Natural killer cell treated with Interleukin-12 subunit alpha and Interleukin-12 subunit beta and Interleukin-15 and Interleukin-18, amount 100 ng/mL, for 72 hours (primary cell): ENCODE data around the gene DOCK4. TPM values are rescaled to one million over a fixed set of nuclear protein-coding genes. Genes with fewer than 3 reads are reported as not detected.
A peak's percentile ranks its signal among the peaks of the same experiment; 100 is the strongest.

ENCODE experiments used
- ATAC-seq, 2 donors: fragments of 150-1000 bp; cut with Tn5 transposase in 1 of 2; sonication (Bioruptor Pico), chemical (Tn5 transposase) in 1 of 2; 2 replicates each; pipeline ENCODE4 v1.10.0; 2021
- DNase-seq: peaks from one replicate; pipeline ENCODE4 v3.0.0; 2022; ENCODE audit warnings: low spot score
- H3K27ac Mint-ChIP-seq, 2 donors: 1 replicate in 1 of 2; 2 replicates in 1 of 2; pipeline ENCODE4 v1.8.0; 2022; ENCODE audit warnings: mixed read lengths in 2 of 2, mild to moderate bottlenecking in 1 of 2, moderate library complexity in 1 of 2
- H3K27me3 Mint-ChIP-seq, 2 donors: 1 replicate in 1 of 2; 2 replicates in 1 of 2; pipeline ENCODE4 v1.8.0; 2022; ENCODE audit warnings: mixed read lengths in 2 of 2
- H3K36me3 Mint-ChIP-seq: one replicate; pipeline ENCODE4 v1.8.0; 2022; ENCODE audit warnings: mixed read lengths
- H3K4me1 Mint-ChIP-seq, 2 donors: 1 replicate in 1 of 2; 2 replicates in 1 of 2; pipeline ENCODE4 v1.8.0; 2022; ENCODE audit warnings: low read depth in 2 of 2, mixed read lengths in 2 of 2, mild to moderate bottlenecking in 1 of 2
- H3K4me3 Mint-ChIP-seq: one replicate; pipeline ENCODE4 v1.8.0; 2022; ENCODE audit warnings: mixed read lengths
- H3K9me3 Mint-ChIP-seq: 2 replicates; pipeline ENCODE4 v1.8.0; 2022; ENCODE audit warnings: mixed read lengths
- total RNA-seq, 2 donors: library from RNA; stranded (reverse); gene quantifications; one replicate each; pipeline ENCODE4 v1.2.3, GENCODE V29; 2022

The DOCK4 gene
- total RNA-seq, 2 donors from 2014 or later: 1.8 to 3.3 TPM

DNA sequence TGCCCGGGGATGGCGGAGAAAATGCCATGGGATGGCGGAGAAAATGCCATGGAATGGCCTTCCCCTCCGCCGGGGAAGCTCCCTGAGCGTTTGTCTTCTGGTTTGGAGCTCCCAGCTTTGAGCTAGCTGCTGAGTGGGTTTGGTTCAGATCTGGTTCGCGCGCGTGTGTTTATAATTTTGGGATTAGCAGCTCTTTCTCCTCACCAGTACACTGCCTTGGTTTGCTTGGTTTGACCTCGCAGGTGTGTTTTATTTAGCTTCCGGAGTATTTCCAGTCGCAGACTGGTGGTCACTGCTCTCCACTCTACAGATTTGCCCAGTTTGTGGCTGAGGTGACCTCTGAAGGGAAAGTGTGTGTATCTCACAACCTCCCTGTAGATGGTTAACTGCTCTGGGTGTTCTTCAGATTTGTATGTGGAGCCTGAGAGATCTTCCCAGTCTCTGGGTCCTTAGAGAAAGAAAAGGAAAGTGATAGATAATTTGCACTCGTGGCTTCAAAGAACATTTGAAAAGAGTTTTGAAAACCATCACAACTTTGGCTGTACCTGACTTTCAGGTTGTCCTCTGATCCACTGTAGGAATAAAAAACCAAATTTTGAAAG, 893 bp upstream of the DOCK4 start:
- no peak for DNase-seq
- peak overlapping the region; percentile 94 for H3K4me3 Mint-ChIP-seq
- H3K27me3 Mint-ChIP-seq: peaks cover 20 to 34% of the 10 kb centered on the region in 2 donors
- H3K4me1 Mint-ChIP-seq: peaks cover 35 to 42% of the 10 kb centered on the region in 2 donors
- no peaks in the 10 kb centered on the region for H3K9me3 Mint-ChIP-seq
- no peaks in the 10 kb centered on the region for H3K36me3 Mint-ChIP-seq
- H3K27ac Mint-ChIP-seq: peak overlapping the region; percentile 70 to 96
- no peak for ATAC-seq

GRCh38 chr7:112205343-112206237, 609 bp downstream of the DOCK4 start:
- H3K36me3 Mint-ChIP-seq: no peaks in the 10 kb centered on the region
- peaks cover 34 to 49% of the 10 kb centered on the region in 2 donors for H3K27me3 Mint-ChIP-seq
- peaks cover 35 to 37% of the 10 kb centered on the region in 2 donors for H3K4me1 Mint-ChIP-seq
- peak overlapping the region; percentile 94 for H3K4me3 Mint-ChIP-seq
- ATAC-seq (peak; percentile 1 to 19), DNase-seq (no peak)
- H3K27ac Mint-ChIP-seq: peak overlapping the region in 1 of 2 donors; percentile 22
- H3K9me3 Mint-ChIP-seq: no peaks in the 10 kb centered on the region

GRCh38 chr7:112204499-112205342, 1.5 kb downstream of the DOCK4 start:
- H3K36me3 Mint-ChIP-seq: no peaks in the 10 kb centered on the region
- H3K9me3 Mint-ChIP-seq: no peaks in the 10 kb centered on the region
- ATAC-seq (no peak), DNase-seq (no peak)
- H3K4me3 Mint-ChIP-seq: peak overlapping the region; percentile 94
- peaks cover 35 to 58% of the 10 kb centered on the region in 2 donors for H3K27me3 Mint-ChIP-seq
- H3K27ac Mint-ChIP-seq: peak overlapping the region in 1 of 2 donors; percentile 22
- H3K4me1 Mint-ChIP-seq: peaks cover 35 to 37% of the 10 kb centered on the region in 2 donors

GRCh38 chr7:112203365-112203739, 2.8 kb downstream of the DOCK4 start:
- H3K4me1 Mint-ChIP-seq: peaks cover 35% of the 10 kb centered on the region in 2 donors
- H3K27me3 Mint-ChIP-seq: peaks cover 37 to 72% of the 10 kb centered on the region in 2 donors
- no peak overlapping the region for H3K27ac Mint-ChIP-seq

GRCh38 chr7:112202816-112203215, 3.4 kb downstream of the DOCK4 start:
- H3K27ac Mint-ChIP-seq: no peak overlapping the region
- H3K27me3 Mint-ChIP-seq: peaks cover 41 to 77% of the 10 kb centered on the region in 2 donors
- no peaks in the 10 kb centered on the region for H3K36me3 Mint-ChIP-seq
- H3K9me3 Mint-ChIP-seq: no peaks in the 10 kb centered on the region
- peaks cover 35% of the 10 kb centered on the region in 2 donors for H3K4me1 Mint-ChIP-seq
- H3K4me3 Mint-ChIP-seq: no peak overlapping the region
- no peak for DNase-seq
- ATAC-seq: no peak

More at GRCh38 chr7:112203365-112203739, 2.8 kb downstream of the DOCK4 start:
- Mint-ChIP-seq H3K36me3 (no peaks in the 10 kb centered on the region), H3K4me3 (no peak overlapping the region), H3K9me3 (no peaks in the 10 kb centered on the region)
- no peak for ATAC-seq
- no peak for DNase-seq

- peaks cover 43 to 87% of the 10 kb centered on the region in 2 donors for H3K27me3 Mint-ChIP-seq
- peaks cover 27 to 30% of the 10 kb centered on the region in 2 donors for H3K4me1 Mint-ChIP-seq
- H3K36me3 Mint-ChIP-seq: no peaks in the 10 kb centered on the region
- DNase-seq (no peak), ATAC-seq (no peak)
- no peak overlapping the region for H3K27ac Mint-ChIP-seq
- H3K9me3 Mint-ChIP-seq: no peaks in the 10 kb centered on the region
- H3K4me3 Mint-ChIP-seq: no peak overlapping the region
Observed at GRCh38 chr7:112201839-112202238, 4.4 kb downstream of the DOCK4 start.

DNA sequence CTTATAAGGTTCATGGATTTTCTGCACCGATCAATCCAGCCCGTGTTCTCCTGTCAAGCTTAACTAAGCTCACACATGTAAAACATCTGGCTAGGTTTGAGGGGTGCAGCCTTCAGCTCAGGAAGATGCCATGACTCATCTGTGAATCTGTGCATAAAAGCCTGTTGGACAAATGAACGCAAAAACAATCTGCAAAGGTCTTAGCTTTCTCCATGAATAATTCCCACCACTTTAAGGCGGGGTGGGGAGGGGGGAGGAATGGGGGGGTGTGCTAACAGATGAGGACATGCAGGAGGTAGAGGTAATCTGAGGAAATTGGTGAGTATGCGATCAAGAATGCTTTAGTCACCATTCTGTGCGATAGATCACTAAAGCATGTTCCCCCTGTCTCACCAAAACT, 4.8 kb downstream of the DOCK4 start:
- no peak overlapping the region for H3K4me3 Mint-ChIP-seq
- H3K4me1 Mint-ChIP-seq: peaks cover 25 to 26% of the 10 kb centered on the region in 2 donors
- no peak for DNase-seq
- peaks cover 43 to 91% of the 10 kb centered on the region in 2 donors for H3K27me3 Mint-ChIP-seq
- H3K27ac Mint-ChIP-seq: no peak overlapping the region
- no peaks in the 10 kb centered on the region for H3K36me3 Mint-ChIP-seq
- no peaks in the 10 kb centered on the region for H3K9me3 Mint-ChIP-seq
- no peak for ATAC-seq

GRCh38 chr7:112199672-112200071, 6.5 kb downstream of the DOCK4 start:
- ATAC-seq: no peak
- Mint-ChIP-seq H3K27ac (no peak overlapping the region), H3K9me3 (no peaks in the 10 kb centered on the region), H3K4me1 (peaks cover 13 to 15% of the 10 kb centered on the region in 2 donors), H3K36me3 (no peaks in the 10 kb centered on the region), H3K4me3 (no peak overlapping the region), H3K27me3 (peaks cover 44 to 93% of the 10 kb centered on the region in 2 donors)
- DNase-seq: no peak

GRCh38 chr7:112199035-112199655, 7.1 kb downstream of the DOCK4 start:
- Mint-ChIP-seq H3K9me3 (no peaks in the 10 kb centered on the region), H3K4me3 (no peak overlapping the region), H3K27me3 (peaks cover 41 to 89% of the 10 kb centered on the region in 2 donors), H3K4me1 (peaks cover 7 to 10% of the 10 kb centered on the region in 2 donors), H3K27ac (no peak overlapping the region), H3K36me3 (no peaks in the 10 kb centered on the region)
- ATAC-seq (peak; percentile 65 to 74), DNase-seq (no peak)

- Mint-ChIP-seq H3K36me3 (no peaks in the 10 kb centered on the region), H3K9me3 (no peaks in the 10 kb centered on the region), H3K27me3 (peaks cover 38 to 81% of the 10 kb centered on the region in 2 donors), H3K4me3 (no peak overlapping the region), H3K27ac (no peak overlapping the region), H3K4me1 (no peaks in the 10 kb centered on the region)
- ATAC-seq (no peak), DNase-seq (no peak)
Observed at GRCh38 chr7:112197322-112197721, 8.9 kb downstream of the DOCK4 start.

GRCh38 chr7:112195717-112196116, 10.5 kb downstream of the DOCK4 start:
- no peaks in the 10 kb centered on the region for H3K36me3 Mint-ChIP-seq
- H3K9me3 Mint-ChIP-seq: no peaks in the 10 kb centered on the region
- H3K4me1 Mint-ChIP-seq: no peaks in the 10 kb centered on the region
- peaks cover 29 to 65% of the 10 kb centered on the region in 2 donors for H3K27me3 Mint-ChIP-seq
- H3K4me3 Mint-ChIP-seq: no peak overlapping the region
- no peak for DNase-seq
- no peak overlapping the region for H3K27ac Mint-ChIP-seq
- no peak for ATAC-seq

GRCh38 chr7:112193915-112194502, 12.2 kb downstream of the DOCK4 start:
- Mint-ChIP-seq H3K4me3 (no peak overlapping the region), H3K27ac (no peak overlapping the region), H3K36me3 (no peaks in the 10 kb centered on the region), H3K27me3 (peaks cover 33 to 58% of the 10 kb centered on the region in 2 donors), H3K4me1 (no peaks in the 10 kb centered on the region), H3K9me3 (no peaks in the 10 kb centered on the region)
- DNase-seq: no peak
- no peak for ATAC-seq
